Activated T-helper 17 cell treated with anti-CD3 and anti-CD28 coated beads, Interleukin-2, amount 50 U/mL, for 72 hours (primary cell): Measurements from ENCODE around the gene SLC16A11. TPM values are rescaled to one million over a fixed set of nuclear protein-coding genes. Genes with fewer than 3 reads are reported as not detected.

Experiments used
- ATAC-seq: fragments of 150-1000 bp; cut with Tn5 transposase; replicated peaks from 2 replicates; pipeline ENCODE4 v1.10.0; 2021; ENCODE audit warnings: mild to moderate bottlenecking, moderate library complexity
- H3K27ac Mint-ChIP-seq: one replicate; pipeline ENCODE4 v1.8.0; 2022; ENCODE audit warnings: mixed read lengths
- H3K27me3 Mint-ChIP-seq: one replicate; pipeline ENCODE4 v1.8.0; 2022; ENCODE audit warnings: mixed read lengths
- H3K36me3 Mint-ChIP-seq: one replicate; pipeline ENCODE4 v1.8.0; 2022; ENCODE audit warnings: low read depth, mild to moderate bottlenecking, mixed read lengths
- H3K4me1 Mint-ChIP-seq: one replicate; pipeline ENCODE4 v1.8.0; 2022; ENCODE audit warnings: mixed read lengths
- H3K4me3 Mint-ChIP-seq: one replicate; pipeline ENCODE4 v1.8.0; 2022; ENCODE audit warnings: mild to moderate bottlenecking, mixed read lengths
- H3K9me3 Mint-ChIP-seq: one replicate; pipeline ENCODE4 v1.8.0; 2022; ENCODE audit warnings: mixed read lengths
- total RNA-seq, 2 donors: library from RNA; stranded (reverse); gene quantifications; one replicate each; pipeline ENCODE4 v1.2.3, GENCODE V29; 2022

SLC16A11 gene
- total RNA-seq, 2 donors from 2014 or later, result 0.63 to 3.5 TPM

GRCh38 chr17:7014261-7014994 is 29.5 kb downstream of the SLC16A11 start:
- peak; percentile 87 for ATAC-seq
- Mint-ChIP-seq H3K36me3 (peaks cover 76% of the 10 kb centered on the region), H3K4me1 (peaks cover 27% of the 10 kb centered on the region)

GRCh38 chr17:7011942-7012254 is 32.0 kb downstream of the SLC16A11 start:
- Mint-ChIP-seq H3K36me3 (peaks cover 83% of the 10 kb centered on the region), H3K4me3 (peak overlapping the region; percentile 99), H3K27ac (peak overlapping the region; percentile 98), H3K9me3 (no peaks in the 10 kb centered on the region), H3K4me1 (peaks cover 23% of the 10 kb centered on the region), H3K27me3 (no peaks in the 10 kb centered on the region)
- ATAC-seq, result no peak

More at GRCh38 chr17:7014261-7014994, 29.5 kb downstream of the SLC16A11 start:
- peak overlapping the region; percentile 99 for H3K4me3 Mint-ChIP-seq
- H3K9me3 Mint-ChIP-seq, result no peaks in the 10 kb centered on the region
- H3K27ac Mint-ChIP-seq, result peak overlapping the region; percentile 98
- no peaks in the 10 kb centered on the region for H3K27me3 Mint-ChIP-seq

- peaks cover 24% of the 10 kb centered on the region for H3K4me1 Mint-ChIP-seq
- H3K4me3 Mint-ChIP-seq, result peak overlapping the region; percentile 99
- H3K27ac Mint-ChIP-seq, result peak overlapping the region; percentile 98
- H3K36me3 Mint-ChIP-seq, result peaks cover 83% of the 10 kb centered on the region
- no peaks in the 10 kb centered on the region for H3K27me3 Mint-ChIP-seq
- no peak for ATAC-seq
- no peaks in the 10 kb centered on the region for H3K9me3 Mint-ChIP-seq
These were observed 32.5 kb downstream of the SLC16A11 start for GRCh38 chr17:7011415-7011814.

- Mint-ChIP-seq H3K4me1 (peaks cover 24% of the 10 kb centered on the region), H3K9me3 (no peaks in the 10 kb centered on the region), H3K27ac (no peak overlapping the region), H3K4me3 (peak overlapping the region; percentile 99), H3K36me3 (peaks cover 78% of the 10 kb centered on the region), H3K27me3 (no peaks in the 10 kb centered on the region)
- ATAC-seq, result no peak
These were observed 33.4 kb downstream of the SLC16A11 start for GRCh38 chr17:7010523-7010922.

GRCh38 chr17:7007143-7007542 is 36.7 kb downstream of the SLC16A11 start:
- no peaks in the 10 kb centered on the region for H3K27me3 Mint-ChIP-seq
- no peak overlapping the region for H3K4me3 Mint-ChIP-seq
- peaks cover 31% of the 10 kb centered on the region for H3K4me1 Mint-ChIP-seq
- ATAC-seq, result no peak
- H3K9me3 Mint-ChIP-seq, result no peaks in the 10 kb centered on the region
- peak overlapping the region; percentile 76 for H3K27ac Mint-ChIP-seq
- H3K36me3 Mint-ChIP-seq, result peaks cover 70% of the 10 kb centered on the region

GRCh38 chr17:7005716-7006115 is 38.2 kb downstream of the SLC16A11 start:
- Mint-ChIP-seq H3K36me3 (peaks cover 77% of the 10 kb centered on the region), H3K4me1 (peaks cover 26% of the 10 kb centered on the region), H3K27me3 (no peaks in the 10 kb centered on the region), H3K4me3 (no peak overlapping the region), H3K27ac (no peak overlapping the region), H3K9me3 (no peaks in the 10 kb centered on the region)
- no peak for ATAC-seq

GRCh38 chr17:7004398-7005253 is 39.3 kb downstream of the SLC16A11 start:
- no peak overlapping the region for H3K4me3 Mint-ChIP-seq
- peaks cover 18% of the 10 kb centered on the region for H3K4me1 Mint-ChIP-seq
- H3K27me3 Mint-ChIP-seq, result no peaks in the 10 kb centered on the region
- peak; percentile 99 for ATAC-seq
- H3K36me3 Mint-ChIP-seq, result peaks cover 78% of the 10 kb centered on the region
- no peaks in the 10 kb centered on the region for H3K9me3 Mint-ChIP-seq
- H3K27ac Mint-ChIP-seq, result peak overlapping the region; percentile 1

GRCh38 chr17:7003745-7004144 is 40.1 kb downstream of the SLC16A11 start:
- no peak overlapping the region for H3K4me3 Mint-ChIP-seq
- ATAC-seq, result no peak

GRCh38 chr17:7002288-7003047 is 41.4 kb downstream of the SLC16A11 start:
- ATAC-seq, result no peak
- Mint-ChIP-seq H3K27me3 (no peaks in the 10 kb centered on the region), H3K36me3 (peaks cover 82% of the 10 kb centered on the region), H3K9me3 (no peaks in the 10 kb centered on the region), H3K27ac (no peak overlapping the region), H3K4me3 (no peak overlapping the region), H3K4me1 (peaks cover 18% of the 10 kb centered on the region)

More at GRCh38 chr17:7003745-7004144, 40.1 kb downstream of the SLC16A11 start:
- Mint-ChIP-seq H3K36me3 (peaks cover 79% of the 10 kb centered on the region), H3K4me1 (peaks cover 18% of the 10 kb centered on the region), H3K27ac (no peak overlapping the region), H3K9me3 (no peaks in the 10 kb centered on the region), H3K27me3 (no peaks in the 10 kb centered on the region)

- no peaks in the 10 kb centered on the region for H3K9me3 Mint-ChIP-seq
- peaks cover 17% of the 10 kb centered on the region for H3K4me1 Mint-ChIP-seq
- peaks cover 82% of the 10 kb centered on the region for H3K36me3 Mint-ChIP-seq
- ATAC-seq, result no peak
- H3K4me3 Mint-ChIP-seq, result no peak overlapping the region
- no peaks in the 10 kb centered on the region for H3K27me3 Mint-ChIP-seq
- peak overlapping the region; percentile 5 for H3K27ac Mint-ChIP-seq
These were observed 42.5 kb downstream of the SLC16A11 start for GRCh38 chr17:7001318-7001961.

- Mint-ChIP-seq H3K9me3 (no peaks in the 10 kb centered on the region), H3K36me3 (peaks cover 72% of the 10 kb centered on the region), H3K4me1 (peaks cover 10% of the 10 kb centered on the region), H3K4me3 (no peak overlapping the region), H3K27me3 (no peaks in the 10 kb centered on the region), H3K27ac (peak overlapping the region; percentile 59)
- no peak for ATAC-seq
These were observed 44.9 kb downstream of the SLC16A11 start for GRCh38 chr17:6998855-6999508.

GRCh38 chr17:6997171-6997570 is 46.7 kb downstream of the SLC16A11 start:
- H3K4me3 Mint-ChIP-seq, result no peak overlapping the region
- peaks cover 10% of the 10 kb centered on the region for H3K4me1 Mint-ChIP-seq
- no peaks in the 10 kb centered on the region for H3K9me3 Mint-ChIP-seq
- H3K27ac Mint-ChIP-seq, result no peak overlapping the region
- peaks cover 61% of the 10 kb centered on the region for H3K36me3 Mint-ChIP-seq
- H3K27me3 Mint-ChIP-seq, result no peaks in the 10 kb centered on the region
- ATAC-seq, result no peak

GRCh38 chr17:6996256-6997011 is 47.5 kb downstream of the SLC16A11 start:
- Mint-ChIP-seq H3K4me1 (peaks cover 10% of the 10 kb centered on the region), H3K9me3 (no peaks in the 10 kb centered on the region), H3K27me3 (no peaks in the 10 kb centered on the region), H3K4me3 (no peak overlapping the region), H3K27ac (no peak overlapping the region), H3K36me3 (peaks cover 54% of the 10 kb centered on the region)
- ATAC-seq, result no peak
